ENCODE results near the gene ATOSB. TPM values are rescaled to one million over a fixed set of nuclear protein-coding genes. Genes with fewer than 3 reads are reported as not detected.

ATOSB gene
- total RNA-seq, 2 experiments from 2014 or later, result 24.6 to 26.8 TPM

GRCh38 chr9:35108946-35109575 lies 6.6 kb downstream of the ATOSB start:
- H3K27ac Mint-ChIP-seq, result no peak overlapping the region
- no peaks in the 10 kb centered on the region for H3K27me3 Mint-ChIP-seq
- H3K4me3 Mint-ChIP-seq, result no peak overlapping the region
- ChIA-PET CTCF (interaction anchor here (0.9 kb wide), 1 partner anchor 12 kb away, joined by 4 read pairs; the partner anchor contains the start of gene PIGO), POLR2A (no interaction called here)
- H3K4me1 Mint-ChIP-seq, result peaks cover 42% of the 10 kb centered on the region
- H3K36me3 Mint-ChIP-seq (ENCODE audit: low read depth), result peaks cover 32% of the 10 kb centered on the region
- no peaks in the 10 kb centered on the region for H3K9me3 Mint-ChIP-seq
- no peak for DNase-seq

GRCh38 chr9:35108461-35108860 lies 7.2 kb downstream of the ATOSB start:
- ChIA-PET CTCF (interaction anchor here (0.9 kb wide), 1 partner anchor 12 kb away, joined by 4 read pairs; the partner anchor contains the start of gene PIGO), POLR2A (no interaction called here)
- Mint-ChIP-seq H3K4me1 (peaks cover 40% of the 10 kb centered on the region), H3K36me3 (ENCODE audit: low read depth) (peaks cover 26% of the 10 kb centered on the region), H3K4me3 (no peak overlapping the region), H3K27ac (no peak overlapping the region), H3K9me3 (no peaks in the 10 kb centered on the region), H3K27me3 (no peaks in the 10 kb centered on the region)
- no peak for DNase-seq

GRCh38 chr9:35107297-35108290 lies 8.1 kb downstream of the ATOSB start:
- POLR2A ChIA-PET, result interaction anchor here (1.3 kb wide), 1 partner anchor 28 kb away, joined by 6 read pairs; the partner anchor contains the start of gene FANCG

GRCh38 chr9:35106343-35106730 lies 9.3 kb downstream of the ATOSB start:
- H3K9me3 Mint-ChIP-seq, result no peaks in the 10 kb centered on the region
- H3K27me3 Mint-ChIP-seq, result no peaks in the 10 kb centered on the region
- peaks cover 43% of the 10 kb centered on the region for H3K4me1 Mint-ChIP-seq
- H3K27ac Mint-ChIP-seq, result no peak overlapping the region
- peaks cover 33% of the 10 kb centered on the region for H3K36me3 Mint-ChIP-seq (ENCODE audit: low read depth)
- no peak overlapping the region for H3K4me3 Mint-ChIP-seq
- no peak for DNase-seq
- ChIA-PET CTCF (interaction anchor here (1.2 to 1.3 kb wide), 2 partner anchors 55 to 153 kb away, joined by 3 to 5 read pairs; no protein-coding TSS in a partner anchor), POLR2A (interaction anchor here (1.1 to 1.3 kb wide), 2 partner anchors 8 to 27 kb away, joined by 6 read pairs; partner anchors contain the start of gene FANCG)

More at GRCh38 chr9:35107297-35108290, 8.1 kb downstream of the ATOSB start:
- Mint-ChIP-seq H3K4me3 (no peak overlapping the region), H3K27ac (no peak overlapping the region), H3K27me3 (no peaks in the 10 kb centered on the region), H3K4me1 (peaks cover 42% of the 10 kb centered on the region), H3K36me3 (ENCODE audit: low read depth) (peaks cover 30% of the 10 kb centered on the region), H3K9me3 (no peaks in the 10 kb centered on the region)
- CTCF ChIA-PET, result interaction anchor here (1.2 to 1.3 kb wide), 2 partner anchors 57 to 151 kb away, joined by 3 to 5 read pairs; no protein-coding TSS in a partner anchor
- DNase-seq, result no peak

- no peak for DNase-seq
- no peaks in the 10 kb centered on the region for H3K27me3 Mint-ChIP-seq
- no peak overlapping the region for H3K4me3 Mint-ChIP-seq
- no peaks in the 10 kb centered on the region for H3K9me3 Mint-ChIP-seq
- H3K36me3 Mint-ChIP-seq (ENCODE audit: low read depth), result peaks cover 39% of the 10 kb centered on the region
- H3K27ac Mint-ChIP-seq, result no peak overlapping the region
- H3K4me1 Mint-ChIP-seq, result peaks cover 45% of the 10 kb centered on the region
- ChIA-PET CTCF (interaction anchor here (1.3 kb wide), 1 partner anchor 153 kb away, joined by 3 read pairs; no protein-coding TSS in a partner anchor), POLR2A (interaction anchor here (1.1 to 4.8 kb wide), 4 partner anchors 8 to 27 kb away, joined by 5 to 61 read pairs (median 6); partner anchors contain the start of genes FANCG and PIGO)
Measured at GRCh38 chr9:35105571-35106342, 9.9 kb downstream of the ATOSB start.

- H3K9me3 Mint-ChIP-seq, result no peaks in the 10 kb centered on the region
- peaks cover 45% of the 10 kb centered on the region for H3K36me3 Mint-ChIP-seq (ENCODE audit: low read depth)
- no peak for DNase-seq
- POLR2A ChIA-PET, result interaction anchor here (1.2 to 4.8 kb wide), 4 partner anchors 9 to 27 kb away, joined by 3 to 61 read pairs (median 28); partner anchors contain the start of genes ATOSB, FANCG and PIGO
- H3K27ac Mint-ChIP-seq, result no peak overlapping the region
- peaks cover 44% of the 10 kb centered on the region for H3K4me1 Mint-ChIP-seq
- H3K27me3 Mint-ChIP-seq, result no peaks in the 10 kb centered on the region
- CTCF ChIA-PET, result interaction anchor here (1.0 kb wide), 1 partner anchor 8 kb away, joined by 3 read pairs; no protein-coding TSS in a partner anchor
- H3K4me3 Mint-ChIP-seq, result no peak overlapping the region
Measured at GRCh38 chr9:35105126-35105525, 10.5 kb downstream of the ATOSB start.

GRCh38 chr9:35104586-35104985 lies 11.1 kb downstream of the ATOSB start:
- Mint-ChIP-seq H3K27me3 (no peaks in the 10 kb centered on the region), H3K4me1 (peaks cover 41% of the 10 kb centered on the region), H3K27ac (no peak overlapping the region)

GRCh38 chr9:35103660-35104191 lies 11.9 kb downstream of the ATOSB start:
- no peaks in the 10 kb centered on the region for H3K9me3 Mint-ChIP-seq
- CTCF ChIA-PET, result interaction anchor here (1.1 to 3.1 kb wide), 9 partner anchors 9 to 204 kb away, joined by 3 to 28 read pairs (median 4); partner anchors contain the start of genes ATOSB, FANCG and VCP
- no peak for DNase-seq
- H3K36me3 Mint-ChIP-seq (ENCODE audit: low read depth), result peaks cover 57% of the 10 kb centered on the region
- peak overlapping the region; percentile 88 for H3K27ac Mint-ChIP-seq
- POLR2A ChIA-PET, result interaction anchor here (0.9 to 4.8 kb wide), 6 partner anchors 8 to 629 kb away, joined by 3 to 61 read pairs (median 30); partner anchors contain the start of genes ARHGEF39, ATOSB, CREB3 and FANCG
- H3K4me3 Mint-ChIP-seq, result peak overlapping the region; percentile 80
- no peaks in the 10 kb centered on the region for H3K27me3 Mint-ChIP-seq
- peaks cover 39% of the 10 kb centered on the region for H3K4me1 Mint-ChIP-seq

More at GRCh38 chr9:35104586-35104985, 11.1 kb downstream of the ATOSB start:
- no peak overlapping the region for H3K4me3 Mint-ChIP-seq
- no peaks in the 10 kb centered on the region for H3K9me3 Mint-ChIP-seq
- peaks cover 51% of the 10 kb centered on the region for H3K36me3 Mint-ChIP-seq (ENCODE audit: low read depth)
- DNase-seq, result no peak
- CTCF ChIA-PET, result interaction anchor here (1.0 to 2.5 kb wide), 3 partner anchors 8 to 32 kb away, joined by 3 to 28 read pairs (median 3); partner anchors contain the start of genes ATOSB and VCP
- POLR2A ChIA-PET, result interaction anchor here (1.2 to 4.8 kb wide), 4 partner anchors 8 to 26 kb away, joined by 3 to 61 read pairs (median 28); partner anchors contain the start of genes ATOSB, FANCG and PIGO

GRCh38 chr9:35102769-35103659 lies 12.6 kb downstream of the ATOSB start, which contains the start of gene STOML2:
STOML2 (minus strand) TSS chr9:35103131; CDS start chr9:35103094, 37 bp downstream.
- Mint-ChIP-seq H3K4me3 (peak within 1 kb of the TSS; percentile 80), H3K4me1 (peaks cover 39% of the 10 kb centered on the region), H3K36me3 (ENCODE audit: low read depth) (peaks cover 51% of the 10 kb centered on the region), H3K27ac (peak within 1 kb of the TSS; percentile 88), H3K9me3 (no peaks in the 10 kb centered on the region), H3K27me3 (no peaks in the 10 kb centered on the region)
- peak; percentile 95 for DNase-seq
- CTCF ChIA-PET, result interaction anchor here (1.3 to 3.1 kb wide), 8 partner anchors 9 to 204 kb away, joined by 4 to 28 read pairs (median 6); partner anchors contain the start of genes ATOSB, FANCG and VCP
- POLR2A ChIA-PET, result interaction anchor here (0.9 to 4.8 kb wide), 7 partner anchors 8 to 629 kb away, joined by 3 to 61 read pairs (median 23); partner anchors contain the start of genes ARHGEF39, ATOSB, CREB3 and FANCG

- Mint-ChIP-seq H3K36me3 (ENCODE audit: low read depth) (peaks cover 51% of the 10 kb centered on the region), H3K27me3 (no peaks in the 10 kb centered on the region), H3K27ac (peak overlapping the region; percentile 88), H3K4me3 (peak overlapping the region; percentile 80), H3K4me1 (peaks cover 44% of the 10 kb centered on the region), H3K9me3 (no peaks in the 10 kb centered on the region)
- POLR2A ChIA-PET, result interaction anchor here (1.4 to 4.8 kb wide), 5 partner anchors 9 to 31 kb away, joined by 6 to 61 read pairs (median 38); partner anchors contain the start of genes ATOSB, FANCG and VCP
- CTCF ChIA-PET, result interaction anchor here (1.3 to 3.1 kb wide), 7 partner anchors 10 to 203 kb away, joined by 4 to 28 read pairs (median 8); partner anchors contain the start of genes ATOSB, FANCG and VCP
- DNase-seq, result no peak
Measured at GRCh38 chr9:35102465-35102768, 13.2 kb downstream of the ATOSB start.

All from activated CD4-positive, alpha-beta memory T cell treated with anti-CD3 and anti-CD28 coated beads, Interleukin-2, amount 10 ng/mL, durations not matched to agents 7 days and 5 days (primary cell).